ENCODE results near the gene ERICH4.
"Not testable (repeated sequence)": the region's sequence is repeated elsewhere in the genome, so short reads cannot be mapped to it uniquely, and the experiment has no call there.

ERICH4 gene

DNA sequence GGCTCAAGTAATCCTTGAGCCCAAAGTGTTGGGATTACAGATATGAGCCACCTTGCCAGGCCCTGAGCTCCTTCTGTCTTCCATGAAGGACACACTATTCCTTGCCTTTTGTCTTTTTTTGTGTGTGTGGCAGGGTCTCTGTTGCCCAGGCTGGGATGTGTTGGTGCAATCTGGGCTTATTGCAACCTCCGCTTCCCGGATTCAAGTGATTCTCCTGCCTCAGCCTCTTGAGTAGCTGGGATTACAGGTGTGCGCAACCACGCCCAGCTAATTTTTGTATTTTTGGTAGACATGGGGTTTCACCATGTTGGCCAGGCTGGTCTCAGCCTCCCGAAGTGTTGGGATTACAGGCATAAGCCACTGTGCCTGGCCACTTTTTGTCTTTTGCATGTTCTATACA lies 34.1 kb upstream of the ERICH4 start:
- H3K27ac Mint-ChIP-seq, H3K4me3 Mint-ChIP-seq: not testable (repeated sequence)

DNA sequence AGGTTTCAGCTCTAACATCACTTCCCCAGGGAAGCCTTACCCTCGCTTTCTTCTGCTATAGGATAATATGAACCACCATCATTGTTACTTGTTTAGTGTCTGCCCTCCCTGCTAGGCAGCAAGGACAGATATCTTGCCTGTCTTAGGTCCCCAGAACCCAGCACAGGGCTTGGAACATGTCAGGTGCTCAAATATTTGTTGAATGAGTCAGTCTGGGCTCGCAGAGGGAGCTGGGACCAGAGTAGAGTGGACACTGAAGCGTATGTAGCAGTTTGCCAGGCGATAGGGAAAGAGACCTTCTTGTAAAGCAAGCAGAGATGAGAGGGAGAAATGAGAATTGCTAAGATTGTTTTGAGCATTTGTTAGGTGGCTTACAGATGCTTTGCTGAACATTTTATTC lies 33.7 kb upstream of the ERICH4 start:
- Mint-ChIP-seq H3K4me1 (ENCODE audit: low read depth) (peaks cover 13% of the 10 kb centered on the region), H3K27me3 (no peaks in the 10 kb centered on the region), H3K9me3 (no peaks in the 10 kb centered on the region), H3K27ac (peak overlapping the region; percentile 42), H3K36me3 (ENCODE audit: low read depth) (peaks cover 39% of the 10 kb centered on the region), H3K4me3 (no peak overlapping the region)
- no peak for DNase-seq

More for the DNA sequence above, 34.1 kb upstream of the ERICH4 start:
- peaks cover 35% of the 10 kb centered on the region for H3K36me3 Mint-ChIP-seq (ENCODE audit: low read depth)
- H3K27me3 Mint-ChIP-seq, DNase-seq, H3K9me3 Mint-ChIP-seq: not testable (repeated sequence)
- H3K4me1 Mint-ChIP-seq (ENCODE audit: low read depth), result peaks cover 13% of the 10 kb centered on the region

GRCh38 chr19:41410336-41411054 lies 32.5 kb upstream of the ERICH4 start:
- H3K36me3 Mint-ChIP-seq (ENCODE audit: low read depth), result peaks cover 46% of the 10 kb centered on the region
- no peaks in the 10 kb centered on the region for H3K9me3 Mint-ChIP-seq
- H3K27ac Mint-ChIP-seq, result peak overlapping the region; percentile 55
- H3K4me1 Mint-ChIP-seq (ENCODE audit: low read depth), result peaks cover 10% of the 10 kb centered on the region
- no peak for DNase-seq
- H3K27me3 Mint-ChIP-seq, result no peaks in the 10 kb centered on the region
- no peak overlapping the region for H3K4me3 Mint-ChIP-seq

GRCh38 chr19:41411100-41411967 lies 31.6 kb upstream of the ERICH4 start:
- peaks cover 53% of the 10 kb centered on the region for H3K36me3 Mint-ChIP-seq (ENCODE audit: low read depth)
- H3K27ac Mint-ChIP-seq, result no peak overlapping the region

GRCh38 chr19:41411968-41412265 lies 31.0 kb upstream of the ERICH4 start:
- no peak overlapping the region for H3K27ac Mint-ChIP-seq
- no peak for DNase-seq
- H3K36me3 Mint-ChIP-seq (ENCODE audit: low read depth), result peaks cover 55% of the 10 kb centered on the region
- no peaks in the 10 kb centered on the region for H3K27me3 Mint-ChIP-seq
- H3K9me3 Mint-ChIP-seq, result no peaks in the 10 kb centered on the region
- no peak overlapping the region for H3K4me3 Mint-ChIP-seq
- H3K4me1 Mint-ChIP-seq (ENCODE audit: low read depth), result peaks cover 10% of the 10 kb centered on the region

More at GRCh38 chr19:41411100-41411967, 31.6 kb upstream of the ERICH4 start:
- Mint-ChIP-seq H3K27me3 (no peaks in the 10 kb centered on the region), H3K4me3 (no peak overlapping the region), H3K9me3 (no peaks in the 10 kb centered on the region), H3K4me1 (ENCODE audit: low read depth) (peaks cover 10% of the 10 kb centered on the region)
- no peak for DNase-seq

- Mint-ChIP-seq H3K36me3 (ENCODE audit: low read depth) (peaks cover 58% of the 10 kb centered on the region), H3K27ac (no peak overlapping the region), H3K9me3 (no peaks in the 10 kb centered on the region), H3K4me3 (no peak overlapping the region), H3K27me3 (no peaks in the 10 kb centered on the region), H3K4me1 (ENCODE audit: low read depth) (peaks cover 10% of the 10 kb centered on the region)
- no peak for DNase-seq
Measured at GRCh38 chr19:41412953-41413352, 30.0 kb upstream of the ERICH4 start.

DNA sequence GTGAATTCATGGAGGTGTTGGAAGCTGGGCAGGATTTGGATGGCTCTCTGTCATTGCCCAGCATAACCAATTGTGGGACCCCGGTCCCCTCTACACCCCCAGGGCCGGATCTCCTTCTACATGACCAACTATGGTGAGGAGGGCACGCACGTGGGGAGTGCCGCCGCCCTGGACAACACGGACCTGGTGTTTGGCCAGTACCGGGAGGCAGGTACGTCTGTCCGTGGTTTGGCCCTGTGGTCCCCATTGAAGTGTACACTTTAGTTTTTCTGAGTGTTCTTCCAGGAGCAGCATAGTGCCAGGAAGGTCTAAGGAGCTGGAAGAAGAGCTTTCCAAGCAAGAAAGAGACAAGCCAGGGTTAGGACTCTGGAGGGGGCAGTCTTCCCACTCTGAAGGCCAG lies 29.0 kb upstream of the ERICH4 start:
- Mint-ChIP-seq H3K27ac (no peak overlapping the region), H3K4me3 (no peak overlapping the region), H3K36me3 (ENCODE audit: low read depth) (peaks cover 67% of the 10 kb centered on the region), H3K9me3 (no peaks in the 10 kb centered on the region), H3K4me1 (ENCODE audit: low read depth) (peaks cover 10% of the 10 kb centered on the region), H3K27me3 (no peaks in the 10 kb centered on the region)
- DNase-seq, result no peak

- no peaks in the 10 kb centered on the region for H3K27me3 Mint-ChIP-seq
- no peak for DNase-seq
- peak overlapping the region; percentile 58 for H3K27ac Mint-ChIP-seq
- H3K9me3 Mint-ChIP-seq, result no peaks in the 10 kb centered on the region
- peaks cover 72% of the 10 kb centered on the region for H3K36me3 Mint-ChIP-seq (ENCODE audit: low read depth)
- H3K4me3 Mint-ChIP-seq, result no peak overlapping the region
- H3K4me1 Mint-ChIP-seq (ENCODE audit: low read depth), result peaks cover 7% of the 10 kb centered on the region
Measured at GRCh38 chr19:41414461-41414860, 28.5 kb upstream of the ERICH4 start.

DNA sequence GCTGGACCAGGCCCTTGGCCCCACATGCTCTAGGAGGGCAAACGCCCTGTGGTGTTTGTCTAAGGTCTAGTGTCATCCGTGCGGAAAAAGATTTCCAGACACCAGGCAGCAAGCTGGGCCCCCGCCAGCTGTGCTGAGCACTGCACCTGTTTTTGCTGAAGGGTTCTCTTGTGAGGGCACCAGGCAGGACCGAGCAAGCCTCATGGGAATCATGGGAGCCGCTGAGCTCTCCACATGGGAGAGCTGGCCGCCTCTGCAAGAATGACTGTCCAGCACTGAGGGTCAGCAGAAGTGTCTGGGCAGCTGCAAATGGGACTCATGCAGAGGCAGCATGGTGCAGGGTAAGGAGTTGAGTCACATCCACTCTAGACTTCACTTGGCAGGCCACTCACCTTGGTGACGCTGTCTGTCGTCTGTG lies 27.8 kb upstream of the ERICH4 start:
- peaks cover 2% of the 10 kb centered on the region for H3K4me1 Mint-ChIP-seq (ENCODE audit: low read depth)
- H3K9me3 Mint-ChIP-seq, result no peaks in the 10 kb centered on the region
- no peak for DNase-seq
- no peaks in the 10 kb centered on the region for H3K27me3 Mint-ChIP-seq
- H3K36me3 Mint-ChIP-seq (ENCODE audit: low read depth), result peaks cover 75% of the 10 kb centered on the region
- no peak overlapping the region for H3K4me3 Mint-ChIP-seq
- no peak overlapping the region for H3K27ac Mint-ChIP-seq

- no peaks in the 10 kb centered on the region for H3K9me3 Mint-ChIP-seq
- H3K4me1 Mint-ChIP-seq (ENCODE audit: low read depth), result no peaks in the 10 kb centered on the region
- peaks cover 73% of the 10 kb centered on the region for H3K36me3 Mint-ChIP-seq (ENCODE audit: low read depth)
- DNase-seq, result no peak
- H3K27ac Mint-ChIP-seq, result no peak overlapping the region
- H3K27me3 Mint-ChIP-seq, result no peaks in the 10 kb centered on the region
- no peak overlapping the region for H3K4me3 Mint-ChIP-seq
Measured at GRCh38 chr19:41416194-41416674, 26.7 kb upstream of the ERICH4 start.

DNA sequence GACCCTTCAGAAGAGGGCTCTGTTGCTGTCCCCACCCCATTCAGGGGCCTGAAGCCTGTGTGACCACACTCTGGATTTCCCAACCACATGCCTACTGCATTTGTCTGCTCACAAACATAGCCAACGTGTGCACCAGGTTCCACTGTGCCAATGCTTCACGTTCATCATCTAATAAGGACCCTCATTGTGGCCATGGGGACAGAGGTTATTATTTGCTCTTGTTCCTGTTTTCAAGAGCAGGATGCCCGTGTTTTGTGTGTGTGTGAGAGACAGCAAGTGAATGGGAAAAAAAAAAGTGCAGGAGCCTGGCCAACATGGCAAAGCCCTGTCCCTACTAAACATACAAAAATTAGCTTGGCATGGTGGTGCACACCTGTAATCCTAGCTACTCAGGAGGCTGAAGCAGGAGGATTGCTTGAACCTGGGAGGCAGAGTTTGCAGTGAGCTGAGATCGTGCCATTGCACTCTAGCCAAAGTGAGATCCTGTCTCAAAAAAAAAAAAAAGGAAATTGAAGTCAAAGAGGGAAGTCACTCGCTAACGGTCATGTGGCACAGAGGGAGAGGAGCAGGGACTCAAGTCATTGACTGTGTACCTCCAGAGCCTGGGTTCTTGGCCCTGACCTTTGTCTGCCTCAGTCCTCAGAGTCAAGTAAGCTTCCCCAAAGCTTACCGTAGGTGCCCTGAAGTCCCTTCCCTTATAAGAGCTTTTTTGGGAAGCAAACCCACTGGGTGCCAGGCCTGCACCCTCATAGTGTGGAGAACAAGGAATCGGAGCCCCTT lies 22.7 kb upstream of the ERICH4 start:
- DNase-seq, result no peak
- H3K4me1 Mint-ChIP-seq (ENCODE audit: low read depth), result no peaks in the 10 kb centered on the region
- H3K4me3 Mint-ChIP-seq, result no peak overlapping the region
- no peaks in the 10 kb centered on the region for H3K27me3 Mint-ChIP-seq
- H3K36me3 Mint-ChIP-seq (ENCODE audit: low read depth), result peaks cover 73% of the 10 kb centered on the region
- H3K27ac Mint-ChIP-seq, result no peak overlapping the region
- no peaks in the 10 kb centered on the region for H3K9me3 Mint-ChIP-seq

GRCh38 chr19:41421314-41421713 lies 21.6 kb upstream of the ERICH4 start:
- Mint-ChIP-seq H3K9me3 (no peaks in the 10 kb centered on the region), H3K27ac (no peak overlapping the region)

DNA sequence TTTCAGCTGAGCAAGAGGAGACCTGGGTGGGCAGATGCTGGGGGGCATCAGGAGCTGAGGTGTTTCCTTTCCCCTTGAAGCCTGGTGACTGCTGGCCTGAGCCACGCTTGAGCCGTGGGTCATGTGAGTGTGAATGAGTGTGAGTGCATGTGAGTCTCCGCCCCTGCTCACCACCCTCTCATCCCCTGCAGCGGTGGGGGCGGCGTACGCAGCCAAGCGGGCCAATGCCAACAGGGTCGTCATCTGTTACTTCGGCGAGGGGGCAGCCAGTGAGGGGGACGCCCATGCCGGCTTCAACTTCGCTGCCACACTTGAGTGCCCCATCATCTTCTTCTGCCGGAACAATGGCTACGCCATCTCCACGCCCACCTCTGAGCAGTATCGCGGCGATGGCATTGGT lies 21.0 kb upstream of the ERICH4 start:
- Mint-ChIP-seq H3K36me3 (ENCODE audit: low read depth) (peaks cover 71% of the 10 kb centered on the region), H3K27ac (no peak overlapping the region), H3K4me3 (no peak overlapping the region)

More at GRCh38 chr19:41421314-41421713, 21.6 kb upstream of the ERICH4 start:
- Mint-ChIP-seq H3K36me3 (ENCODE audit: low read depth) (peaks cover 72% of the 10 kb centered on the region), H3K27me3 (no peaks in the 10 kb centered on the region), H3K4me3 (no peak overlapping the region), H3K4me1 (ENCODE audit: low read depth) (no peaks in the 10 kb centered on the region)
- DNase-seq, result no peak

GRCh38 chr19:41422456-41422855 lies 20.5 kb upstream of the ERICH4 start:
- DNase-seq, result no peak
- no peaks in the 10 kb centered on the region for H3K9me3 Mint-ChIP-seq
- peaks cover 68% of the 10 kb centered on the region for H3K36me3 Mint-ChIP-seq (ENCODE audit: low read depth)
- peak overlapping the region; percentile 29 for H3K27ac Mint-ChIP-seq
- no peak overlapping the region for H3K4me3 Mint-ChIP-seq
- H3K4me1 Mint-ChIP-seq (ENCODE audit: low read depth), result peaks cover 6% of the 10 kb centered on the region
- H3K27me3 Mint-ChIP-seq, result no peaks in the 10 kb centered on the region

More for the DNA sequence above, 21.0 kb upstream of the ERICH4 start:
- DNase-seq, result no peak
- Mint-ChIP-seq H3K4me1 (ENCODE audit: low read depth) (peaks cover 3% of the 10 kb centered on the region), H3K27me3 (no peaks in the 10 kb centered on the region), H3K9me3 (no peaks in the 10 kb centered on the region)
